Upper lobe of right lung (tissue), 1 donor: ENCODE data around the gene SNX22. TPM values are rescaled to one million over a fixed set of nuclear protein-coding genes. Genes with fewer than 3 reads are reported as not detected.

Experiments
- ATAC-seq: fragments of 200-7000 bp; cut with Tn5 transposase; one replicate; pipeline ENCODE4 v1.9.1; 2020; ENCODE audit warnings: mild to moderate bottlenecking, moderate library complexity
- DNase-seq: peaks from one replicate; pipeline ENCODE4 v3.0.0-alpha.2; 2020
- H3K27ac ChIP-seq: fragments of 200-600 bp; one replicate; pipeline ENCODE4 v1.8.0; 2022
- H3K27me3 ChIP-seq: fragments of 200-600 bp; one replicate; pipeline ENCODE4 v1.8.0; 2022; ENCODE audit warnings: mild to moderate bottlenecking
- H3K36me3 ChIP-seq: fragments of 200-600 bp; one replicate; pipeline ENCODE4 v1.8.0; 2022
- H3K4me1 ChIP-seq: fragments of 200-600 bp; one replicate; pipeline ENCODE4 v1.8.0; 2022
- H3K4me3 ChIP-seq: fragments of 200-600 bp; one replicate; pipeline ENCODE4 v1.8.0; 2022; ENCODE audit warnings: mild to moderate bottlenecking
- H3K9me3 ChIP-seq: fragments of 200-600 bp; one replicate; pipeline ENCODE4 v1.8.0; 2022
- CTCF ChIP-seq: fragments of 200-600 bp; IDR thresholded peaks from one replicate; pipeline ENCODE4 v1.8.0; 2022; ENCODE audit warnings: antibody characterized with exemption
- intact Hi-C: fragments of 100-400 bp; cut with DNase I; formaldehyde crosslinking; loops from one replicate; pipeline ENCODE4 v1.11.0; 2022
- total RNA-seq: library from RNA; stranded (reverse); fragmentation: NEBNext Ultra II Directional; extraction: Animal tissue kit (Norgen Biotek cat#: 25700); gene quantifications from one replicate; pipeline ENCODE4 v1.2.1, GENCODE V29; 2021
- donor health status: DM: no; HTN: yes; CAD: no; lungs with severe emphysema.

Gene SNX22
- total RNA-seq, 1 donor from 2014 or later, result 28.3 TPM

GRCh38 chr15:64137226-64137833, 14.2 kb upstream of the SNX22 start:
- Histone ChIP-seq H3K9me3 (no peaks in the 10 kb centered on the region), H3K4me1 (peaks cover 11% of the 10 kb centered on the region), H3K27ac (no peak overlapping the region), H3K4me3 (no peak overlapping the region), H3K36me3 (peaks cover 83% of the 10 kb centered on the region), H3K27me3 (no peaks in the 10 kb centered on the region)
- DNase-seq, result no peak
- intact Hi-C loops, result no loop called here
- peak; percentile 7 for ATAC-seq
- TF ChIP-seq CTCF, result no peak

GRCh38 chr15:64138331-64138941, 13.1 kb upstream of the SNX22 start:
- Histone ChIP-seq H3K27ac (no peak overlapping the region), H3K36me3 (peaks cover 83% of the 10 kb centered on the region), H3K4me3 (no peak overlapping the region), H3K9me3 (no peaks in the 10 kb centered on the region), H3K27me3 (no peaks in the 10 kb centered on the region), H3K4me1 (peaks cover 10% of the 10 kb centered on the region)
- intact Hi-C loops, result no loop called here
- no peak for ATAC-seq
- no peak for TF ChIP-seq CTCF
- no peak for DNase-seq

- intact Hi-C loops, result no loop called here
- no peak for ATAC-seq
- Histone ChIP-seq H3K4me3 (no peak overlapping the region), H3K27ac (no peak overlapping the region), H3K9me3 (no peaks in the 10 kb centered on the region), H3K27me3 (no peaks in the 10 kb centered on the region), H3K36me3 (peaks cover 64% of the 10 kb centered on the region), H3K4me1 (no peaks in the 10 kb centered on the region)
- TF ChIP-seq CTCF, result no peak
- no peak for DNase-seq
Observed at GRCh38 chr15:64141798-64142512, 9.6 kb upstream of the SNX22 start.

GRCh38 chr15:64143276-64143675, 8.3 kb upstream of the SNX22 start:
- intact Hi-C loops, result no loop called here
- H3K9me3 ChIP-seq, result no peaks in the 10 kb centered on the region
- ATAC-seq, result no peak
- H3K4me1 ChIP-seq, result no peaks in the 10 kb centered on the region
- H3K27me3 ChIP-seq, result no peaks in the 10 kb centered on the region
- H3K27ac ChIP-seq, result no peak overlapping the region
- no peak for DNase-seq
- H3K36me3 ChIP-seq, result peaks cover 50% of the 10 kb centered on the region
- no peak for TF ChIP-seq CTCF
- no peak overlapping the region for H3K4me3 ChIP-seq

DNA sequence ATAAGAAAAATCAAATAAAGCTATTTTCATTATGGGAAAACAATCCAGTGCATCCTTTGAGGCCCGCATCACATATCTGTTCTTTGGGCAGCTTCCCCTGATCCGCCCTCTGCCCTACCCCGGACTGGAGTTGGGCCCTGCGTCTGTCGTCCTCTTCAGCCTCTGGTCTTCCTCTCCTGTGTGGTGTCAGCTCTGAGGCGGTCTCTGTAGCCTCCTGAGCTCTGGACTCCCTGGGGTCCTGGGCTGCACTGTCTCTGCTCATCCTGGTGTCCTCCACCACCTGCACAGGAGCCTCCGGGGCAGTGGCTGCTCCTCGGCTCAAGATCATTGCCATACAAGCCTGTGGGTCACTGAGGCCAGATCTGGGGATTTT, 7.4 kb upstream of the SNX22 start:
- Histone ChIP-seq H3K9me3 (no peaks in the 10 kb centered on the region), H3K4me3 (no peak overlapping the region), H3K27me3 (no peaks in the 10 kb centered on the region), H3K36me3 (peaks cover 44% of the 10 kb centered on the region), H3K27ac (no peak overlapping the region), H3K4me1 (no peaks in the 10 kb centered on the region)
- DNase-seq (peak; percentile 59), ATAC-seq (peak; percentile 13)
- no peak for TF ChIP-seq CTCF
- intact Hi-C loops, result no loop called here
